Smooth muscle cell (in vitro differentiated cells): ENCODE measurements around the gene AGPS. TPM values are rescaled to one million over a fixed set of nuclear protein-coding genes. Genes with fewer than 3 reads are reported as not detected.

Experiments
- DNase-seq: peaks from one replicate; lab custom pipeline; 2025; ENCODE audit not compliant: unreplicated experiment; lab: John Stamatoyannopoulos, UW
- H2AFZ ChIP-seq: fragments of 200-600 bp; sonication (generic); 2 replicates; pipeline ENCODE4 v1.6.0; 2016; ENCODE audit warnings: antibody characterized with exemption, low read depth, mild to moderate bottlenecking
- H3F3A ChIP-seq: fragments of 200-600 bp; sonication (generic); 2 replicates; pipeline ENCODE4 v1.6.0; 2017; ENCODE audit warnings: antibody characterized with exemption, low read depth
- H3K27ac ChIP-seq: fragments of 200-600 bp; sonication (generic); 2 replicates; pipeline ENCODE4 v1.5.1; 2016; ENCODE audit warnings: low read depth, mild to moderate bottlenecking
- H3K27me3 ChIP-seq: fragments of 200-600 bp; sonication (generic); 2 replicates; pipeline ENCODE4 v1.6.1; 2016; ENCODE audit warnings: low read depth, mild to moderate bottlenecking
- H3K36me3 ChIP-seq: fragments of 200-600 bp; sonication (generic); 2 replicates; pipeline ENCODE4 v1.5.1; 2016; ENCODE audit warnings: low read depth
- H3K4me1 ChIP-seq: fragments of 200-600 bp; sonication (generic); 2 replicates; pipeline ENCODE4 v1.5.1; 2016; ENCODE audit warnings: low read depth
- H3K4me2 ChIP-seq: fragments of 200-600 bp; sonication (generic); 2 replicates; pipeline ENCODE4 v1.6.0; 2016; ENCODE audit warnings: mild to moderate bottlenecking
- H3K4me3 ChIP-seq: fragments of 200-600 bp; sonication (generic); 2 replicates; pipeline ENCODE4 v1.5.1; 2016; ENCODE audit warnings: mild to moderate bottlenecking
- H3K79me2 ChIP-seq: fragments of 200-600 bp; sonication (generic); 2 replicates; pipeline ENCODE4 v1.6.0; 2016; ENCODE audit warnings: low read depth, mild to moderate bottlenecking
- H3K9ac ChIP-seq: fragments of 200-600 bp; sonication (generic); 2 replicates; pipeline ENCODE4 v1.6.0; 2016; ENCODE audit warnings: low read depth
- H3K9me3 ChIP-seq: fragments of 200-600 bp; sonication (generic); replicated peaks from 2 replicates; pipeline ENCODE4 v1.5.1; 2016; ENCODE audit warnings: low read depth
- H4K20me1 ChIP-seq: fragments of 200-600 bp; sonication (generic); 2 replicates; pipeline ENCODE4 v1.6.0; 2016; ENCODE audit warnings: low read depth
- CTCF ChIP-seq: fragments of 200-600 bp; sonication (generic); IDR thresholded peaks from 2 replicates; pipeline ENCODE4 v1.5.1; 2017; ENCODE audit warnings: borderline replicate concordance, mild to moderate bottlenecking, antibody characterized with exemption; ENCODE audit not compliant: insufficient read depth, poor library complexity, severe bottlenecking
- WGBS: methylation state at CpG from one replicate; pipeline ENCODE4 v1.1.7; 2016; ENCODE audit warnings: low lambda C conversion rate; 5-methylcytosine and 5-hydroxymethylcytosine counted together
- polyA plus RNA-seq: library from polyadenylated mRNA; unstranded; fragments of >200 nt; fragmentation: Nextera tagmentation; extraction: Ambion mirVana; gene quantifications from 2 replicates; pipeline ENCODE4 v1.2.1, GENCODE V29; 2016
- total RNA-seq: library from RNA; depleted of rRNA; stranded (reverse); fragments of >200 nt; gene quantifications from 2 replicates; pipeline ENCODE4 v1.2.3, GENCODE V29; 2014

The AGPS gene
- total and polyA plus RNA-seq, 2 experiments from 2014 or later: 19.5 to 41.4 TPM

- no peak overlapping the region for H3K4me3 ChIP-seq
- no peak overlapping the region for H3K9ac ChIP-seq
- no peaks in the 10 kb centered on the region for H3K9me3 ChIP-seq
- peaks cover 18% of the 10 kb centered on the region for H4K20me1 ChIP-seq
- no peak for DNase-seq
- no peaks in the 10 kb centered on the region for H3K36me3 ChIP-seq
- H3F3A ChIP-seq: peaks cover 20% of the 10 kb centered on the region
- peaks cover 62% of the 10 kb centered on the region for H3K79me2 ChIP-seq
- TF ChIP-seq CTCF: no peak
- no peak overlapping the region for H3K27ac ChIP-seq
- H3K4me1 ChIP-seq: peaks cover 35% of the 10 kb centered on the region
- H3K4me2 ChIP-seq: peak overlapping the region; percentile 25
- no peak overlapping the region for H2AFZ ChIP-seq
- WGBS: 93% methylated on average over 3 of the region's 3 CpGs
- no peaks in the 10 kb centered on the region for H3K27me3 ChIP-seq
Observed at GRCh38 chr2:177395351-177396065, 2.9 kb downstream of the AGPS start.

GRCh38 chr2:177396703-177397460, 4.3 kb downstream of the AGPS start:
- Histone ChIP-seq H3K36me3 (no peaks in the 10 kb centered on the region), H3F3A (peaks cover 20% of the 10 kb centered on the region), H3K27me3 (no peaks in the 10 kb centered on the region), H3K4me1 (peaks cover 30% of the 10 kb centered on the region), H3K4me3 (peak overlapping the region; percentile 5), H2AFZ (no peak overlapping the region), H4K20me1 (peaks cover 30% of the 10 kb centered on the region), H3K9ac (peak overlapping the region; percentile 11), H3K9me3 (no peaks in the 10 kb centered on the region), H3K27ac (peak overlapping the region; percentile 92), H3K79me2 (peaks cover 76% of the 10 kb centered on the region), H3K4me2 (peak overlapping the region; percentile 70)
- TF ChIP-seq CTCF: no peak
- no peak for DNase-seq
- 60% methylated on average over 10 of the region's 10 CpGs for WGBS

GRCh38 chr2:177397481-177398289, 5.1 kb downstream of the AGPS start:
- Histone ChIP-seq H3K9ac (peak overlapping the region; percentile 49), H3K27ac (peak overlapping the region; percentile 92), H3K27me3 (no peaks in the 10 kb centered on the region), H3K36me3 (no peaks in the 10 kb centered on the region), H3F3A (peaks cover 20% of the 10 kb centered on the region), H4K20me1 (peaks cover 36% of the 10 kb centered on the region), H3K4me3 (peak overlapping the region; percentile 5), H2AFZ (no peak overlapping the region), H3K4me1 (peaks cover 25% of the 10 kb centered on the region), H3K79me2 (peaks cover 82% of the 10 kb centered on the region), H3K9me3 (no peaks in the 10 kb centered on the region), H3K4me2 (peak overlapping the region; percentile 74)
- WGBS: 22% methylated on average over 12 of the region's 12 CpGs
- TF ChIP-seq CTCF: no peak
- no peak for DNase-seq
